ENCODE results near the gene ZFHX3. TPM values are rescaled to one million over a fixed set of nuclear protein-coding genes. Genes with fewer than 3 reads are reported as not detected.

Gene ZFHX3
- total and polyA plus RNA-seq, 4 donors = 1.5 to 5.9 (median 3.0) TPM

- TF ChIP-seq REST (IDR thresholded peaks at IDR 0.05) (no peak), ATF3 (IDR thresholded peaks at IDR 0.05) (no peak), RXRA (IDR thresholded peaks at IDR 0.05) (no peak)
Observed at GRCh38 chr16:72809446-72809845, 238.5 kb downstream of the ZFHX3 start (continued).

GRCh38 chr16:72808754-72809153 lies 239.2 kb downstream of the ZFHX3 start:
- 87% methylated on average over 1 of the region's 1 CpG for WGBS
- Histone ChIP-seq H3K9ac (ENCODE audit: low read depth in 1 of 2, low read length in 2 of 2) (no peak overlapping the region), H3K36me3 (ENCODE audit: control insufficient read depth in 4 of 4, insufficient read depth in 3 of 4, low read depth in 1 of 4, low read length in 3 of 4) (peaks cover 0 to under 1% (median 0%) of the 10 kb centered on the region in 4 donors), H3K4me1 (ENCODE audit: control insufficient read depth in 4 of 4, insufficient read depth in 4 of 4, low read length in 3 of 4) (peaks cover 5 to 26% (median 10%) of the 10 kb centered on the region in 4 donors), H3K27me3 (ENCODE audit: control insufficient read depth in 4 of 4, insufficient read depth in 4 of 4, low read length in 3 of 4) (no peaks in the 10 kb centered on the region), H3K9me3 (ENCODE audit: control insufficient read depth in 4 of 4, low read length in 3 of 4) (no peaks in the 10 kb centered on the region), H3K4me3 (ENCODE audit: low read depth in 1 of 3, low read length in 3 of 3) (no peak overlapping the region), H3K27ac (ENCODE audit: low read depth in 1 of 2, low read length in 2 of 2) (no peak overlapping the region)
- no peak for DNase-seq (ENCODE audit: low spot score)
- TF ChIP-seq CTCF (IDR thresholded peaks at IDR 0.05; ENCODE audit: low read depth, low read length, missing input control) (no peak), ZBTB33 (IDR thresholded peaks at IDR 0.05) (no peak), JUND (IDR thresholded peaks at IDR 0.05) (no peak), RAD21 (IDR thresholded peaks at IDR 0.05) (no peak), ATF3 (IDR thresholded peaks at IDR 0.05) (no peak)

- no peak overlapping the region for H3K9ac ChIP-seq (ENCODE audit: low read depth in 1 of 2, low read length in 2 of 2)
- no peak for TF ChIP-seq TAF1 (conservative IDR thresholded peaks at IDR 0.05)
- TF ChIP-seq REST (IDR thresholded peaks at IDR 0.05) = no peak
- no peak for TF ChIP-seq EGR1 (IDR thresholded peaks at IDR 0.05; ENCODE audit: low read depth in 2 of 2)
- DNase-seq (ENCODE audit: low spot score) = no peak
- H3K27me3 ChIP-seq (ENCODE audit: control insufficient read depth in 4 of 4, insufficient read depth in 4 of 4, low read length in 3 of 4) = no peaks in the 10 kb centered on the region
- no peaks in the 10 kb centered on the region for H3K9me3 ChIP-seq (ENCODE audit: control insufficient read depth in 4 of 4, low read length in 3 of 4)
- WGBS = 88% methylated on average over 3 of the region's 3 CpGs
- peaks cover 0 to 2% (median 0%) of the 10 kb centered on the region in 4 donors for H3K36me3 ChIP-seq (ENCODE audit: control insufficient read depth in 4 of 4, insufficient read depth in 3 of 4, low read depth in 1 of 4, low read length in 3 of 4)
- H3K4me1 ChIP-seq (ENCODE audit: control insufficient read depth in 4 of 4, insufficient read depth in 4 of 4, low read length in 3 of 4) = peaks cover 5 to 19% (median 10%) of the 10 kb centered on the region in 4 donors
- H3K4me3 ChIP-seq (ENCODE audit: low read depth in 1 of 3, low read length in 3 of 3) = no peak overlapping the region
- H3K27ac ChIP-seq (ENCODE audit: low read depth in 1 of 2, low read length in 2 of 2) = no peak overlapping the region
Observed at GRCh38 chr16:72807245-72807644, 240.7 kb downstream of the ZFHX3 start.

Measured in liver (tissue), 9 donors.